GM12878 (cell line): ENCODE results near the gene FOLR2. TPM values are rescaled to one million over a fixed set of nuclear protein-coding genes. Genes with fewer than 3 reads are reported as not detected.

Experiments used
- CBFB ChIP-seq: IDR thresholded peaks from 2 replicates; pipeline ENCODE4 v1.6.1; 2016; ENCODE audit warnings: antibody characterized with exemption, low read depth
- CREB1 ChIP-seq: IDR thresholded peaks from 2 replicates; pipeline ENCODE4 v1.6.1; 2012; ENCODE audit warnings: low read depth, mild to moderate bottlenecking, inconsistent platforms
- HDGF ChIP-seq: fragments of 450-650 bp; IDR thresholded peaks from 2 replicates; pipeline ENCODE4 v1.6.1; 2016; ENCODE audit warnings: antibody characterized with exemption
- JUND ChIP-seq: IDR thresholded peaks from 2 replicates; pipeline ENCODE4 v1.6.1; 2012; ENCODE audit warnings: low read depth, mild to moderate bottlenecking, low read length, improper control_type of control experiment, moderate library complexity
- MYB ChIP-seq: fragments of 150-350 bp; IDR thresholded peaks from 2 replicates; pipeline ENCODE4 v1.6.1; 2014; ENCODE audit warnings: mild to moderate bottlenecking, low read depth, low read length, borderline replicate concordance
- NFXL1 ChIP-seq: fragments of 450-650 bp; IDR thresholded peaks from 2 replicates; pipeline ENCODE4 v1.6.1; 2017; ENCODE audit warnings: antibody characterized with exemption, mild to moderate bottlenecking, borderline replicate concordance
- PML ChIP-seq: IDR thresholded peaks from 2 replicates; pipeline ENCODE4 v1.6.1; 2012; ENCODE audit warnings: low read length, inconsistent platforms
- RFX5 ChIP-seq: IDR thresholded peaks from 2 replicates; pipeline ENCODE4 v1.6.1; 2011; ENCODE audit warnings: low read depth, low read length, improper control_type of control experiment
- STAT1 ChIP-seq: fragments of 450-650 bp; conservative IDR thresholded peaks from 2 replicates; pipeline ENCODE4 v1.6.1; 2014; ENCODE audit warnings: antibody characterized with exemption, mild to moderate bottlenecking
- TCF3 ChIP-seq: IDR thresholded peaks from 2 replicates; pipeline ENCODE4 v1.6.1; 2012; ENCODE audit warnings: low read depth, mild to moderate bottlenecking, low read length, borderline replicate concordance; ENCODE audit not compliant: insufficient read depth
- ZNF207 ChIP-seq: fragments of 450-650 bp; IDR thresholded peaks from 2 replicates; pipeline ENCODE4 v1.6.1; 2014; ENCODE audit warnings: antibody characterized with exemption, mild to moderate bottlenecking, borderline replicate concordance
- polyA plus RNA-seq, 11 experiments: library from polyadenylated mRNA; depleted of rRNA in 4 of 11; unstranded in 6 of 11; stranded (reverse) in 5 of 11; fragments of >200 nt; fragmentation: Nextera tagmentation in 4 of 11; fragmentation: Illumina TruSeq in 1 of 11; extraction: Ambion mirVana in 4 of 11; extraction: Trizol in 1 of 11; gene quantifications; 1 replicate in 1 of 11; 2 replicates in 10 of 11; pipeline versions ENCODE4 v1.2.1 to v1.2.3, GENCODE V29; 2011 to 2016; ENCODE audit warnings: inconsistent platforms in 2 of 11, missing spikeins in 2 of 11, low read depth in 1 of 11
- total RNA-seq, 4 experiments: library from RNA; depleted of rRNA in 3 of 4; stranded (reverse); fragments of >200 nt in 3 of 4; fragmentation: Illumina TruSeq in 1 of 4; extraction: Trizol in 1 of 4; gene quantifications; 2 replicates each; pipeline versions ENCODE4 v1.2.1 to v1.2.3, GENCODE V29; 2013 to 2021
- TF ChIP-seq, protein P1 (sequence below): fragments of 450-650 bp; IDR thresholded peaks from 2 replicates; pipeline ENCODE4 v1.6.1; 2017; ENCODE audit warnings: mild to moderate bottlenecking, moderate library complexity

FOLR2 gene
- total and polyA plus RNA-seq, 10 of the 15 experiments (the other 5 are each of a cell fraction or from before 2014, with no cell fraction given): 0.10 to 11.1 (median 1.9) TPM

DNA sequence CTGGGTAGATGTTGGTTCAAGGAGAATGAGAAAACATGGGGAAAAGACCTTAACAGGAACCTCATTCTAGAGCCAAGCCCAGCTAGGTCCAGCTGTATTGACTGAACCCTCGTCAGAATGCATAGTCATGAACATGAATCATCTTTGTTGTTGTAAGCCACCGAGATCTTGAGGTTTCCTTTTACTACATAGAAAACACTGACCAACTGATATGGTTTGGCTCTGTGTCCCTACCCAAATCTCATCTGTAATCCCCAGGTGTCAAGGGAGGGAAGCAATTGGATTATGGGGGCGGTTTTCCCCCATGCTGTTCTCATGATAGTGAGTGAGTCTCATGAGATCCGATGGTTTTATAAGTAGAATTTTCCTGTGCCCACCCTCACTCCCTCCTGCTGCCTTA, 46.8 kb downstream of the FOLR2 start (continued):
- TF ChIP-seq NFXL1 (no peak), TCF3 (no peak), CREB1 (no peak), PML (no peak), RFX5 (no peak), MYB (no peak), HDGF (no peak), JUND (no peak), CBFB (no peak), STAT1 (no peak), ZNF207 (no peak)
- TF ChIP-seq, protein P1, sequence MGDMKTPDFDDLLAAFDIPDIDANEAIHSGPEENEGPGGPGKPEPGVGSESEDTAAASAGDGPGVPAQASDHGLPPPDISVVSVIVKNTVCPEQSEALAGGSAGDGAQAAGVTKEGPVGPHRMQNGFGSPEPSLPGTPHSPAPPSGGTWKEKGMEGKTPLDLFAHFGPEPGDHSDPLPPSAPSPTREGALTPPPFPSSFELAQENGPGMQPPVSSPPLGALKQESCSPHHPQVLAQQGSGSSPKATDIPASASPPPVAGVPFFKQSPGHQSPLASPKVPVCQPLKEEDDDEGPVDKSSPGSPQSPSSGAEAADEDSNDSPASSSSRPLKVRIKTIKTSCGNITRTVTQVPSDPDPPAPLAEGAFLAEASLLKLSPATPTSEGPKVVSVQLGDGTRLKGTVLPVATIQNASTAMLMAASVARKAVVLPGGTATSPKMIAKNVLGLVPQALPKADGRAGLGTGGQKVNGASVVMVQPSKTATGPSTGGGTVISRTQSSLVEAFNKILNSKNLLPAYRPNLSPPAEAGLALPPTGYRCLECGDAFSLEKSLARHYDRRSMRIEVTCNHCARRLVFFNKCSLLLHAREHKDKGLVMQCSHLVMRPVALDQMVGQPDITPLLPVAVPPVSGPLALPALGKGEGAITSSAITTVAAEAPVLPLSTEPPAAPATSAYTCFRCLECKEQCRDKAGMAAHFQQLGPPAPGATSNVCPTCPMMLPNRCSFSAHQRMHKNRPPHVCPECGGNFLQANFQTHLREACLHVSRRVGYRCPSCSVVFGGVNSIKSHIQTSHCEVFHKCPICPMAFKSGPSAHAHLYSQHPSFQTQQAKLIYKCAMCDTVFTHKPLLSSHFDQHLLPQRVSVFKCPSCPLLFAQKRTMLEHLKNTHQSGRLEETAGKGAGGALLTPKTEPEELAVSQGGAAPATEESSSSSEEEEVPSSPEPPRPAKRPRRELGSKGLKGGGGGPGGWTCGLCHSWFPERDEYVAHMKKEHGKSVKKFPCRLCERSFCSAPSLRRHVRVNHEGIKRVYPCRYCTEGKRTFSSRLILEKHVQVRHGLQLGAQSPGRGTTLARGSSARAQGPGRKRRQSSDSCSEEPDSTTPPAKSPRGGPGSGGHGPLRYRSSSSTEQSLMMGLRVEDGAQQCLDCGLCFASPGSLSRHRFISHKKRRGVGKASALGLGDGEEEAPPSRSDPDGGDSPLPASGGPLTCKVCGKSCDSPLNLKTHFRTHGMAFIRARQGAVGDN: no peak
